Bronchial epithelial cell (primary cell): Measurements from ENCODE around the gene TAMALIN. TPM values are rescaled to one million over a fixed set of nuclear protein-coding genes. Genes with fewer than 3 reads are reported as not detected.

ENCODE experiments used
- DNase-seq: peaks from one replicate; pipeline ENCODE4 v3.0.0-alpha.2; 2010; ENCODE audit warnings: low read depth
- FAIRE-seq: peaks from 2 replicates; lab custom pipeline; 2011; peaks lifted over from hg19 to GRCh38; lab: Jason Lieb, UNC
- H3K27me3 ChIP-seq: 2 replicates; pipeline ENCODE4 v1.5.1; 2011; ENCODE audit warnings: low read length; ENCODE audit not compliant: control insufficient read depth, insufficient read depth
- H3K36me3 ChIP-seq: 2 replicates; pipeline ENCODE4 v1.5.1; 2011; ENCODE audit warnings: low read length; ENCODE audit not compliant: control insufficient read depth, insufficient read depth
- H3K4me3 ChIP-seq: 2 replicates; pipeline ENCODE4 v1.5.1; 2011; ENCODE audit warnings: mild to moderate bottlenecking, low read depth, low read length, control low read depth
- total RNA-seq: library from RNA; depleted of rRNA; stranded (reverse); fragments of >200 nt; gene quantifications from 2 replicates; pipeline ENCODE4 v1.2.1, GENCODE V29; 2014
- TF ChIP-seq, protein P1 (sequence below): IDR thresholded peaks from 2 replicates; pipeline ENCODE4 v1.5.1; 2011; ENCODE audit warnings: mild to moderate bottlenecking, moderate library complexity, low read length, control low read depth, inconsistent platforms; ENCODE audit not compliant: insufficient read depth, severe bottlenecking

The TAMALIN gene
- total RNA-seq, 1 donor from 2014 or later: not detected

DNA sequence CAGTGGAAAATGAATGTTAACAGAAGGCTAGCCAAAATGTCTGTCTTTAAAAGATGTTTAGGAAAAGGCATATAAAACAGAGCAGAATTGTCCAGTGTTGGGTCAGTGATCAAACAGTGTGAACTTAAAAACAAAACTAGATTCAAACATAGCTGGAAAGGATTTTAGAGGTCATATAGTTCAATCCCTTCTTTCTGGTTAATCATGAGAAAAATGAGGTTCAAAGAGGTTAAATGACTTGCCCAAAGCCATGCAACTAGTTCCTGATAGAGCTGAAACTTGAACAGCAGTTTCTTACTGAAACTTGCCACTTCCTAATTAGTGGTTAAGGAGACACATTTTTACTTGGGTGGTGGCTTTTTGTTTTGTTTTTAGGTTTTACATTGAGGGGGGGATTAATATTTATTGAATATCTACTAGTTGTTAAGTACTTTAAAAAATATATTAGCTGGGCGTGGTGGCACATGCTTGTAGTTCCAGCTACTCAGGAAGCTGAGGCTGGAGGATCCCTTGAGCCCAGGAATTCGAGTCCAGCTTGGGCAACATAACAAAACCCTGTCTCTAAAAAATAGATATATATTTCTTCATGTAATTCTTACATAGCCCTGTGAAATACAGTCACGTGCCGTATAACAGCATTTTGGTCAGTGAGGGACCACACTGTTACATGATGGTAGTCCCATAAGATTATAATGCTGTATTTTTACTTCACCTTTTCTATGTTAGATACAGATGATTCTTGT is 34.9 kb upstream of the TAMALIN start:
- DNase-seq: no peak
- TF ChIP-seq, protein P1, sequence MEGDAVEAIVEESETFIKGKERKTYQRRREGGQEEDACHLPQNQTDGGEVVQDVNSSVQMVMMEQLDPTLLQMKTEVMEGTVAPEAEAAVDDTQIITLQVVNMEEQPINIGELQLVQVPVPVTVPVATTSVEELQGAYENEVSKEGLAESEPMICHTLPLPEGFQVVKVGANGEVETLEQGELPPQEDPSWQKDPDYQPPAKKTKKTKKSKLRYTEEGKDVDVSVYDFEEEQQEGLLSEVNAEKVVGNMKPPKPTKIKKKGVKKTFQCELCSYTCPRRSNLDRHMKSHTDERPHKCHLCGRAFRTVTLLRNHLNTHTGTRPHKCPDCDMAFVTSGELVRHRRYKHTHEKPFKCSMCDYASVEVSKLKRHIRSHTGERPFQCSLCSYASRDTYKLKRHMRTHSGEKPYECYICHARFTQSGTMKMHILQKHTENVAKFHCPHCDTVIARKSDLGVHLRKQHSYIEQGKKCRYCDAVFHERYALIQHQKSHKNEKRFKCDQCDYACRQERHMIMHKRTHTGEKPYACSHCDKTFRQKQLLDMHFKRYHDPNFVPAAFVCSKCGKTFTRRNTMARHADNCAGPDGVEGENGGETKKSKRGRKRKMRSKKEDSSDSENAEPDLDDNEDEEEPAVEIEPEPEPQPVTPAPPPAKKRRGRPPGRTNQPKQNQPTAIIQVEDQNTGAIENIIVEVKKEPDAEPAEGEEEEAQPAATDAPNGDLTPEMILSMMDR: no peak

DNA sequence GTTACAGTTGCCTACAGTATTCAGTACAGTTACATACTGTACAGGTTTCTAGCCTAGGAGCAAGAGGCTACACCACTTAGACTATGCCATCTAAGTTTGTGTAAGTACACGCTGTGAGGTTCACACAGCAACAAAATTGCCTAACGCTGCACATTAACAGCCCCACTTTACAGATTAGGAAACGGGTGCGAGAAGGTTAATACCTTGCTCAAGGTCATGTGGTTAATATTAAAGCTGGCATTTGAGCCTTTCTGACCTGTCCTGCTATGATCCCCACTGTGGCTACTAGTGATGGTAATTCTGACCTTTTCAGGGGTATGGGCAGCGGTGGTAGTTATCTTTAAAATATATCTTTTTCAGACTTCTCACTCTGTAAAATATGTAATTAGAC is 34.3 kb upstream of the TAMALIN start:
- Histone ChIP-seq H3K27me3 (no peaks in the 10 kb centered on the region), H3K4me3 (no peak overlapping the region), H3K36me3 (peaks cover 10% of the 10 kb centered on the region)
- TF ChIP-seq, protein P1: no peak
- FAIRE-seq (no peak), DNase-seq (no peak)

More for the DNA sequence above, 34.9 kb upstream of the TAMALIN start:
- no peaks in the 10 kb centered on the region for H3K27me3 ChIP-seq
- H3K4me3 ChIP-seq: no peak overlapping the region
- H3K36me3 ChIP-seq: peaks cover 10% of the 10 kb centered on the region
- no peak for FAIRE-seq

DNA sequence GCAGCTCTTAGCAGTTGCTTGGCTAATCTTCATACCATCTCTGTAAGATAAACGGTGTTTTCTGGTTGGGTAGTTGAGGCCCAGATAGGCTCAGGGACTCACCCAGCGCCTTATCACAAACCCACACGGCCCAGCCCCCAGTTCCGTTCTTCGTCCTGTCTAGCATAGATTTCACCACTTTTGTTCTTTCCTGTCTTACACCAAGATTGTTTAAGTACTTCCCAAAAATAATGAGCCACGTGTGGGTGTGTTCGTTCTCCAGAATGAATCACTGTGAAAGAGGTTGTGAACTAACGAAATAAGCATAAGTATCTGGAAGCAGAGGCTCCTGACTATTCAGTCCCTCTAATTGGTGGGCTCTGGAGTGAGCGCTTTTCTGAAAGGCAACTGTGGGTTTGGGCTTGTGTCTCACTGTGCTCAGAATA is 33.9 kb upstream of the TAMALIN start:
- DNase-seq (peak; percentile 88), FAIRE-seq (no peak)
- TF ChIP-seq, protein P1: no peak
- Histone ChIP-seq H3K36me3 (peaks cover 12% of the 10 kb centered on the region), H3K27me3 (no peaks in the 10 kb centered on the region), H3K4me3 (no peak overlapping the region)

DNA sequence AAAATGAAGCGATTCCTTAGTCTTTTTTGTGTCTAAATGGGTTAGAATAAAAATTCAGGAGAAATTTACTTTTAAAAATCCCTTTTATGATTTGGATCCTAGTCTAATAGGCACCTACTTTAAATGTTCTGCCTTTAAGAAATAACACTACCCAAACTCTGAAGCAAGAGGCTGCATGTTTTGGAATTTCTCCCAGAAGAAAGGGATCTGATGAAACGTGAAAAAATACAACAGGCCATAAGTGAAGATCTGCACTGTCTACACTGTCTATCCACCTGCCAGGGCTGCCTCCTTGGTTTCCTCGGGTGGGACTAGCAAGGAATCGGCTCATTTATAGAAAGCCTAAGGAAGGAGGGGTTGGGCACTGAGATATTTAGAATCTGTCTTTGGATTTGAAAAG is 33.2 kb upstream of the TAMALIN start:
- Histone ChIP-seq H3K4me3 (no peak overlapping the region), H3K36me3 (peaks cover 12% of the 10 kb centered on the region), H3K27me3 (no peaks in the 10 kb centered on the region)
- TF ChIP-seq, protein P1: no peak
- FAIRE-seq (no peak), DNase-seq (no peak)

DNA sequence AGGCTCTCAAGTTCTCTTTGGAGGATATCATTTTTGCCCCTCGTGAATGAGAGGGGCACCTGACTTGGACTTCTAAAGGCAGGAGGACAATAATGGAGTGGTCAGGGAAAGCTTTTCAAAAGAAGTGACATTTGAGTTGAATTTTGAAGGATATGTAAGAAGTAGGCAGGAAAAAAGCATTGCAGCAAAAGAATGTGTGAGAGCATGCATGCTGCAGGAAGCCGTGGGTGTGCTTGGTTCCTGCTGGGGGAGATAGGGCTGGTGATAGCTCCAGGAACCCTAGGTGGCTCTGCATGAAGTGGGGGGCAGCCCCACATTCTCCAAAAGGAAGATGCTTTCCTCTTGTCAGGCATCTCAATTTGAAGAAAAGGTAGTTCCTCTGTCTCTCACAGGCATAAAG is 32.1 kb upstream of the TAMALIN start:
- TF ChIP-seq, protein P1: no peak
- no peaks in the 10 kb centered on the region for H3K27me3 ChIP-seq
- DNase-seq (no peak), FAIRE-seq (no peak)
- H3K4me3 ChIP-seq: no peak overlapping the region
- peaks cover 12% of the 10 kb centered on the region for H3K36me3 ChIP-seq

DNA sequence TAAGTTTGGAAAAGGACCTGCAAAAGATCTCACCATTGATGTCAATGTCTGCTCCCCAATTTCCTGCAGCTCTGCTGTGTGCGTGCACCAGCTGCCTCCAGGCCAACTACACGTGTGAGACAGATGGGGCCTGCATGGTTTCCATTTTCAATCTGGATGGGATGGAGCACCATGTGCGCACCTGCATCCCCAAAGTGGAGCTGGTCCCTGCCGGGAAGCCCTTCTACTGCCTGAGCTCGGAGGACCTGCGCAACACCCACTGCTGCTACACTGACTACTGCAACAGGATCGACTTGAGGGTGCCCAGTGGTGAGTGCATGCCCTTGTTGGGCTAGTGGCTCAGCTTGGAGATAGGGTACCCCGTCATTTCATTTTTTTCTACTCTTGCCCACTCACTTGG is 31.6 kb upstream of the TAMALIN start:
- no peak overlapping the region for H3K4me3 ChIP-seq
- H3K36me3 ChIP-seq: peaks cover 12% of the 10 kb centered on the region
- no peaks in the 10 kb centered on the region for H3K27me3 ChIP-seq
- DNase-seq (no peak), FAIRE-seq (no peak)
- TF ChIP-seq, protein P1: no peak
